GM23338 (cell line): ENCODE data around the gene C1QTNF1. TPM values are rescaled to one million over a fixed set of nuclear protein-coding genes. Genes with fewer than 3 reads are reported as not detected.

Source experiments
- ATAC-seq: fragments of 200-7000 bp; cut with Tn5 transposase; 3 replicates; pipeline ENCODE4 v1.9.1; 2020
- DNase-seq: peaks from one replicate; pipeline ENCODE4 v3.0.0-alpha.2; 2015; ENCODE audit warnings: low spot score
- H2AFZ ChIP-seq: fragments of 200-600 bp; sonication (generic); 2 replicates; pipeline ENCODE4 v1.8.0; 2016; ENCODE audit warnings: antibody characterized with exemption, mild to moderate bottlenecking, moderate library complexity
- H3F3A ChIP-seq: fragments of 200-600 bp; sonication (generic); replicated peaks from 2 replicates; pipeline ENCODE4 v1.8.0; 2017; ENCODE audit warnings: antibody characterized with exemption, mixed run types, low read depth
- H3K27ac ChIP-seq: fragments of 200-600 bp; sonication (generic); 2 replicates; pipeline ENCODE4 v1.6.1; 2016; ENCODE audit warnings: low read depth
- H3K27me3 ChIP-seq: fragments of 200-600 bp; sonication (generic); 2 replicates; pipeline ENCODE4 v1.8.0; 2016; ENCODE audit warnings: mild to moderate bottlenecking, mixed run types, moderate library complexity; ENCODE audit not compliant: insufficient read depth
- H3K36me3 ChIP-seq: fragments of 200-600 bp; sonication (generic); 2 replicates; pipeline ENCODE4 v1.8.0; 2016; ENCODE audit warnings: mild to moderate bottlenecking; ENCODE audit not compliant: insufficient read depth
- H3K4me1 ChIP-seq: fragments of 200-600 bp; sonication (generic); 2 replicates; pipeline ENCODE4 v1.8.0; 2016; ENCODE audit warnings: mild to moderate bottlenecking, moderate library complexity; ENCODE audit not compliant: insufficient read depth
- H3K4me2 ChIP-seq: fragments of 200-600 bp; sonication (generic); 2 replicates; pipeline ENCODE4 v1.7.1; 2017; ENCODE audit warnings: mixed run types
- H3K4me3 ChIP-seq: fragments of 200-600 bp; sonication (generic); 2 replicates; pipeline ENCODE4 v1.6.1; 2016; ENCODE audit warnings: mixed run types
- H3K79me2 ChIP-seq: fragments of 200-600 bp; sonication (generic); replicated peaks from 2 replicates; pipeline ENCODE4 v1.8.0; 2017; ENCODE audit warnings: mild to moderate bottlenecking; ENCODE audit not compliant: insufficient read depth
- H3K9me2 ChIP-seq: fragments of 200-600 bp; sonication (generic); 2 replicates; pipeline ENCODE4 v1.8.0; 2017; ENCODE audit not compliant: insufficient read depth
- H4K20me1 ChIP-seq: fragments of 200-600 bp; sonication (generic); replicated peaks from 2 replicates; pipeline ENCODE4 v1.8.0; 2017; ENCODE audit warnings: mild to moderate bottlenecking; ENCODE audit not compliant: insufficient read depth
- H3K27ac Mint-ChIP-seq: 2 replicates; pipeline ENCODE4 v1.8.0; 2020; ENCODE audit warnings: inconsistent platforms, mild to moderate bottlenecking, moderate library complexity, mixed read lengths
- H3K27me3 Mint-ChIP-seq: 3 replicates; pipeline ENCODE4 v1.8.0; 2022; ENCODE audit warnings: low read depth, mild to moderate bottlenecking, moderate library complexity, mixed read lengths, inconsistent platforms; ENCODE audit not compliant: insufficient read depth, poor library complexity
- H3K36me3 Mint-ChIP-seq: 3 replicates; pipeline ENCODE4 v1.8.0; 2021; ENCODE audit warnings: low read depth, mild to moderate bottlenecking, inconsistent platforms, moderate library complexity, mixed read lengths
- H3K4me1 Mint-ChIP-seq: 3 replicates; pipeline ENCODE4 v1.8.0; 2020; ENCODE audit warnings: mild to moderate bottlenecking, inconsistent platforms, mixed read lengths
- H3K4me3 Mint-ChIP-seq: 3 replicates; pipeline ENCODE4 v1.8.0; 2021; ENCODE audit warnings: moderate library complexity, mild to moderate bottlenecking, inconsistent platforms, mixed read lengths
- H3K9me3 Mint-ChIP-seq: 3 replicates; pipeline ENCODE4 v1.8.0; 2020; ENCODE audit warnings: moderate library complexity, mild to moderate bottlenecking, inconsistent platforms, mixed read lengths
- CREB1 ChIP-seq: fragments of 250-450 bp; sonication (Bioruptor Pico); IDR thresholded peaks from 2 replicates; pipeline ENCODE4 v1.5.0; 2020; ENCODE audit warnings: low read depth, mild to moderate bottlenecking, moderate library complexity
- CTCF ChIP-seq, 2 experiments: fragments of 200-600 bp in 1 of 2; sonication (generic) in 1 of 2; conservative IDR thresholded peaks; 2 replicates each; pipeline versions ENCODE4 v1.5.1 to v1.6.1; 2016 to 2017; ENCODE audit warnings: antibody characterized with exemption in 2 of 2, low read depth in 2 of 2, mild to moderate bottlenecking in 2 of 2, moderate library complexity in 1 of 2
- REST ChIP-seq: IDR thresholded peaks from one replicate; pipeline ENCODE4 v1.6.1; 2018; ENCODE audit warnings: antibody characterized with exemption; ENCODE audit not compliant: unreplicated experiment
- ZNF462 ChIP-seq: fragments of 250-450 bp; sonication (Bioruptor Pico); IDR thresholded peaks from 2 replicates; pipeline ENCODE4 v1.5.0; 2020; ENCODE audit warnings: mild to moderate bottlenecking, moderate library complexity
- polyA plus RNA-seq: library from polyadenylated mRNA; unstranded; fragments of >200 nt; fragmentation: Nextera tagmentation; extraction: Ambion mirVana; gene quantifications from 2 replicates; pipeline ENCODE4 v1.2.1, GENCODE V29; 2016
- total RNA-seq: library from RNA; depleted of rRNA; stranded (reverse); fragments of >200 nt; shearing (Covaris generic); gene quantifications from 2 replicates; pipeline ENCODE4 v1.2.3, GENCODE V29; 2014

The C1QTNF1 gene
- total and polyA plus RNA-seq, 2 experiments from 2014 or later: 1.1 to 1.9 TPM

GRCh38 chr17:79082311-79083190 is 58.6 kb downstream of the C1QTNF1 start:
- Histone ChIP-seq H2AFZ (no peak overlapping the region), H3K27me3 (no peaks in the 10 kb centered on the region), H3K79me2 (no peaks in the 10 kb centered on the region), H3K4me1 (no peaks in the 10 kb centered on the region), H3K36me3 (peaks cover 3% of the 10 kb centered on the region; the same call in 1 of the 2 replicates), H3K27ac (no peak overlapping the region), H3K4me3 (no peak overlapping the region), H3K9me2 (no peaks in the 10 kb centered on the region), H4K20me1 (no peaks in the 10 kb centered on the region), H3K4me2 (no peak overlapping the region), H3F3A (no peaks in the 10 kb centered on the region)
- Mint-ChIP-seq H3K27me3 (peaks cover 7% of the 10 kb centered on the region), H3K36me3 (peaks cover 42% of the 10 kb centered on the region), H3K4me3 (no peak overlapping the region), H3K27ac (no peak overlapping the region), H3K4me1 (no peaks in the 10 kb centered on the region), H3K9me3 (peaks cover 4% of the 10 kb centered on the region; the same call in 1 of the 3 replicates)
- ATAC-seq: peak; percentile 88
- DNase-seq: peak; percentile 78
- TF ChIP-seq ZNF462 (CRISPR knock-in tag) (no peak), CREB1 (peak; percentile 24; the same call in 1 of the 2 replicates), CTCF (conservative IDR thresholded peaks at IDR 0.05; ENCODE audit: low read depth in 2 of 2) (peak; percentile 89 to 90), REST (no peak)
